C1 segment of cervical spinal cord (tissue), 14 donors: Measurements from ENCODE around the gene C1orf146.
A peak's percentile ranks its signal among the peaks of the same experiment; 100 is the strongest.
"Not testable (repeated sequence)": the region's sequence is repeated elsewhere in the genome, so short reads cannot be mapped to it uniquely, and the experiment has no call there.

Experiments used
- DNase-seq, 14 donors: peaks; one replicate each; lab custom pipeline; 2025; lab: John Stamatoyannopoulos, UW

The C1orf146 gene

GRCh38 chr1:92217721-92218120, at the start of gene C1orf146:
C1orf146 (plus strand) TSS chr1:92217915; CDS start chr1:92231421, 13,506 bp downstream.
- DNase-seq = no peak

- peak in 1 of 14 donors; percentile 93 for DNase-seq
These were observed 49.1 kb upstream of the C1orf146 start for GRCh38 chr1:92168657-92169056.

DNA sequence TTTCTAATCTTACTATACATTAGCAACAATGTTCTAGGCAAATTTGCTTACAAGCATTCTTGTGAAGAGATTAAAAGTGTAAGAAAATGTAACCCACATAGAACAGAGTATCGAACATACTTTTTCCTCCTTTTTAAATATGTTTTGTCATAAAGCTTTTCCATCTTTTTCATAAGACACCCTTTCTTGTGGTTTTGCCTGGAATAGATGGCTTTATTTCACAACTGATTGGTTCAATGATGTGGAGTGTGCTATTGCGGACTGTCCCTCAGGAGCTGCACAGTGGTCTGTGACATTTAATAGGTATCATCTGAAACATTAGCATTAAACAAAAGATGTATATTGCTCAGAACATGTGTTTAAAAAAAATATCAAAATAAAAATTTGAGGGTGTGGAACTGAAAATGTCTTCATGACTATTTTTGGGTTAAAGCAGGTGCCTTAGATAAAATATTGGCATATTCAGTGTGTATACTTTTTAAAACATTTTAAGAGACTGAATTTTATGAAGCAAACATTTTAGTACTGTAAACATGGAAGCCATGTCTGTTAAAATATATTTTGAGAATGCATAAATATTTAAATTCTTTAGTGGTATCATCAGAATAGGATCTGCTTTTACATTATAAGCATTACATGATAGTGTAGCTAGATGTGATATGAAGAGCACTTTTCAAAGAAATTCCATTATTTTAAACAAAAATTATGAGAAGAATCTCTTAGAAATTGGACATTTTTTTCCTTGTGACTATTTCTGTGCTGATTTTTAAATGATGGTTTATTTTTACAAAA, 48.3 kb upstream of the C1orf146 start:
- DNase-seq = peak in 1 of 14 donors; percentile 64

DNA sequence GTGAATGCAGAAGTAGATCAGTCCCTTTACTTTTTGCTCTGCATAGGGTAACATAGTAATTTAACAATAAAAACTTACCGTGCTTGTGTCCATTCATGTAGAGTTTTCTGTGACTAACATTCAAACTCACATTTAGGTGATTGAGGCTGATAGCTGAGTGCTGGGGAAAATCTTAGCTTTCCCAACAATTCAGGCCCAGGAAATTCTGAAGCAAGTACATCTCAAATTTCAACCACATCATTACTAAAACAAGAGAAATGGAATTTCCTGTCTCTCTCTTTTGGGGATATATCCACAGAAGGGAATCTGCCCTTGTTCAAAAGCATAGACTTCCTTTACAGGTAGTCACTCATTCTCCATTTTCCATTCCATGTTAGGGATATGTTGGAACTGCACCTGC, 33.1 kb upstream of the C1orf146 start:
- no peak for DNase-seq

DNA sequence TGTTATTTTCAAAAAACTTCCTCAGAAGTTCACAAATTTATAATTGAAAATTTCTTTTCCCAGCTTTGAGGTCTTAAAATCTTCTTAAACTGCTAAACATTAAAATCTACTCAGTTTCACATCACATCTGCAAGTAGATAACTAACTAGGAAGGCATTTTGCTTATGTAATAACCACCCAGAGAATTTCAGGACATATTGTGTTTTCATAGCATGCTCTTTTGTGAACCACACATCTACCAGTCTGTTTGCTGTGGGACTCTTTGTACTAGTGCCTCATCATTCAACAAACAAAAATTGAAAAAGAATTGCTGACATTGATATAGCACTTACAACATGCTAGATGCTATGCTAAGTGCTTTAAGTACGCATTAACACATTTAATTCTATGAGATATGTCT, 31.6 kb upstream of the C1orf146 start:
- DNase-seq = no peak

DNA sequence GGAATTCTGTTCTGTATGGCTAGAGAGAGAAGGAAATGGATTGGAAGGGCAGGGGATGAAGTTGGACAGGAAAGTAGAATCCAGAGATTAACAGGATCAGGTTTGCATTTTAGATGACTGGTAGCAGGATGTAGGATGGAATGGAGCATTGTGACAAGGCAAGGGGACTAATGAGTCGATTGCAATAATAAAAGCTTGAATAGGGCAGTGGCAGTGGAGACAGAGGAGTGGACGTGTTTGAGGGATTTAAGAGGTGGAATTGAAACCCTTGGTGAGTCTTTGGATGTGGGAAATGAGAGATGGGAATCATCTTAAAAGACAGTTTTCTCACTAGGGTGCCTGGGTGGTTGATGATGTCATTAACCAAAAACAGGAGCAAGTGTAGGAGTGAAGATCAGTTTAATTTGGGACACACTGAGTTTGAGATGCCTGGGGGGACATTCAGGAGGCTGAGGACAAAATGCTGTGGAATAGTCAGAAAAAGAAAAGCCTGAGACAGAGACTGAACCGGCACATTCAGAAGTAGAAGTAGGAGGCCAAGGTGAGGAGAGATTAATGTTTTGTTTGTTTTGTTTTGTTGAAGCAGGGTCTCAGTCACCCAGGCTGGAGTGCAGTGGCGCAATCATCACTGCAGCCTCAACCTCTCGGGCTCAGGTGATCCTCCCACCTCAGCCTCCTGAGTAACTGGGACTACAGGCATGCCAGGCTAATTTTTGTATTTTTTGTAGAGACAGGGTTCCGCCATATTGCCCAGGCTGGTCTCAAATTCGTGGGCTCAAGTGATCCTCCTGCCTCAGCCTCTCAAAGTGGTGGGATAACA, 29.1 kb upstream of the C1orf146 start:
- DNase-seq = no peak

DNA sequence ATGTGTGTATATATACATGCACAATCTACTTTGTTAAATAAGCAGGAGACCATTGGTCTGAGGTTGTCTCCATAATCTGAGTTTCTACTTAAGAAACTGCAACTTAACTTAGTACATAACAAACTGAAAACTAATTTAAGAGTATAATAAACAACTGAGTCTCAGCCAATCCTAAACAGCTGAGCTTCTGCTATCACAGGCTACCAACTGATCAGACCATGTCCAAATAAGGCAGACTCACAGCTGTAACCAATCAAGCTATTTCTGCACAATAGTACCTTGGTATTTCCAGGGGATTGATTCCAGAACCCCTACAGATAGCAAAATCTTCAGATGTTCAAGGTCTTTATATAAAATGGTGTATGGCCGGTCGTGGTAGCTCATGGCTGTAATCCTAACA, 26.0 kb upstream of the C1orf146 start:
- no peak for DNase-seq

DNA sequence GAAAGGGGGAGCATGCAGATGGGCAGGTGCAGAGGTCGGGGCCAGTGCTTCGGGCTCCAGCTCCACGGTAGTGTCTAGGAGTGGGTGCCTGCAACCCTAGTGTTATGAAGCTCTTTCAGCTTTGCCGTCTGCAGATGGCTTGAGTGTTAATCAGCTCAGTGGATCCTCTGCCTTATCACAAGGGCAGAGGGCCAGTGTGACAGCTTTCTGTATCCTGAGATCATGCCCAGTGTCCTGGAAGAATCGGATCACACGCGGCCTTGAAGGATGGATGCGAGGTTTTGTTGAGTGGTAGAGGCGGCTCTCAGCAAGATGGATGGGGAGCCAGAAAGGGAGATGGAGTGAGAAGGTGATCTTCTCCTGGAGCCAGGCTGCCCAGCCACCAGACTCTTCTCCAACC, 25.5 kb upstream of the C1orf146 start:
- DNase-seq = no peak

DNA sequence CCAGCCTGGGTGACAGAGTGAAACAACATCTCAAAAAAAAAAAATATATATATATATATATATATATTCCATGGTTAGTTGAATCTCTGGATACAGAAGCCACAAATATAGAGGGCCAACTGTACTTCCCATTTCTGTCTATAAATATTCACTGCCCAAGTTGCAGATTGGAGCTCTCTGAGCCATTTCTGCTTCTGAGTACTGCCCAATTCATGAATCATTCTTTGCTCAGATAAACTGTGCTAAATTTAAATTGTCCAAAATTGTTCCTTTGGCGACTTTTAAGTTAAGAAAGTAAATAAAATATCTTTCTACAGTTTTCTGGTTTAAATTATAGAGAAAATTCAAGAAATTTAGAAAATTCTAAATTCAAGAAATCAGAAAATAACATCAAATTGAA, 23.2 kb upstream of the C1orf146 start:
- no peak for DNase-seq

GRCh38 chr1:92201973-92202372, 15.7 kb upstream of the C1orf146 start:
- no peak for DNase-seq

- no peak for DNase-seq
These were observed 14.6 kb upstream of the C1orf146 start for GRCh38 chr1:92203105-92203504.

- DNase-seq = no peak
These were observed 7.0 kb upstream of the C1orf146 start for GRCh38 chr1:92210701-92211100.

GRCh38 chr1:92211166-92211565, 6.5 kb upstream of the C1orf146 start:
- DNase-seq = no peak

GRCh38 chr1:92218559-92218958, 844 bp downstream of the C1orf146 start:
- DNase-seq = no peak

DNA sequence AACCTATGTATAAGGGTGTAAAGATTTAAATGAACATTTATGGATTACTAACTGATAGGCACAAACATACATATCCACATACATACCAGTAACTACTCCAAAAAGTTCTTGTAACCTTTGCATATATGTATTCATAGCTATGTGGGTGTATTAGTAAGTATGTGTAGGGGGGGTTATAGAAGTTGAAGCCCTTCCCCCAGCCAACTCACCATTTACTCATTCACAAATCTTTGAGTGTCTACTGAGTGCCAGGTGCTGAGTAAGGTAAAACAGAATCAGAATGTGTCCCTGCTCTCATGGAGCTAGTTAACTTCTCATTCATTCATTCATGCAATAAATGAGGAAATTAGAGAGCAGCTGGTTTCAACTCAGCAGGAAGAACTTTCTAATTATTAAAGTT, 1.3 kb downstream of the C1orf146 start:
- DNase-seq = no peak

GRCh38 chr1:92228401-92228800, 10.7 kb downstream of the C1orf146 start:
- DNase-seq = no peak

GRCh38 chr1:92230736-92231135, 13.0 kb downstream of the C1orf146 start:
- DNase-seq = peak in 1 of 14 donors; percentile 34

- DNase-seq = peak in 1 of 14 donors; percentile 7
These were observed 22.3 kb downstream of the C1orf146 start for GRCh38 chr1:92240034-92240433.

GRCh38 chr1:92244376-92244775, 26.7 kb downstream of the C1orf146 start:
- no peak for DNase-seq

DNA sequence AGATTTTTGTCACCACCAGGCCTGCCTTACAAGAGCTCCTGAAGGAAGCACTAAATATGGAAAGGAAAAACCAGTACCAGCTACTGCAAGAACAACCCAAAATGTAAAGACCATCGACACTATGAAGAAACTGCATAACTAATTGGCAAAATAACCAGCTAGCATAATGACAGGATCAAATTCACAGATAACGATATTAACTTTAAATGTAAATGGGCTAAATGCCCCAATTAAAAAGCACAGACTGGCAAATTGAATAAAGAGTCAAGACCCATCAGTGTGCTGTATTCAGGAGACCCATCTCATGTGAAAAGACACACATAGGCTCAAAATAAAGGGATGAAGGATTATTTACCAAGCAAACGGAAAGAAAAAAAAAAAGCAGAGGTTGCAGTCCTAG, 37.0 kb downstream of the C1orf146 start:
- not testable (repeated sequence) for DNase-seq

- no peak for DNase-seq
These were observed 41.6 kb downstream of the C1orf146 start for GRCh38 chr1:92259350-92259749.

DNA sequence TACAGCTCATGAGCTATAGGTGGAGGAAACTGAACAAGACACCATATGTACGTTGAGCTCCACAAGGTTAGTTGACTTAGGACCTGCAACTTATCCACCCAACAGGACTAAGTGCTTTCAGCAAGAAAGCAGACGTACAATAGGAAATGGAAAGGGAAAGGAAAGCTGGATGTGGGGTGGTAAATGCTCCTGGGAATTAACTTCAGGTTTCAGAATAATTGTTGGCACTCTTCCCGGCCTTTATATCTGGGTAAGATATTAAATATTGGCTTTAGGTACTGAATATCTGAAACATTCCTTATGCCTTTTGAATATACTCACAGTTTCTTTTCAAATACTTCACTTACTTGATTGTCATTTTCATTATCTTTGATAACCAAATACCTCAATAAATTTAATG, 44.8 kb downstream of the C1orf146 start:
- no peak for DNase-seq

GRCh38 chr1:92273039-92273438, 55.3 kb downstream of the C1orf146 start:
- no peak for DNase-seq
